ENCODE data around the gene GSN.

GRCh38 chr9:121240472-121241135 is 27.4 kb upstream of the GSN start:
- TF ChIP-seq PHF8 (IDR thresholded peaks at IDR 0.05; ENCODE audit: borderline replicate concordance, low read depth) (no peak), CTCF (IDR thresholded peaks at IDR 0.05) (no peak), RNF2 (IDR thresholded peaks at IDR 0.05; ENCODE audit: borderline replicate concordance, low read depth) (no peak), BCL3 (IDR thresholded peaks at IDR 0.05) (no peak), RAD21 (conservative IDR thresholded peaks at IDR 0.05 in 1 of 2, IDR thresholded peaks at IDR 0.05 in 1 of 2) (no peak)
- TF ChIP-seq, protein P1, sequence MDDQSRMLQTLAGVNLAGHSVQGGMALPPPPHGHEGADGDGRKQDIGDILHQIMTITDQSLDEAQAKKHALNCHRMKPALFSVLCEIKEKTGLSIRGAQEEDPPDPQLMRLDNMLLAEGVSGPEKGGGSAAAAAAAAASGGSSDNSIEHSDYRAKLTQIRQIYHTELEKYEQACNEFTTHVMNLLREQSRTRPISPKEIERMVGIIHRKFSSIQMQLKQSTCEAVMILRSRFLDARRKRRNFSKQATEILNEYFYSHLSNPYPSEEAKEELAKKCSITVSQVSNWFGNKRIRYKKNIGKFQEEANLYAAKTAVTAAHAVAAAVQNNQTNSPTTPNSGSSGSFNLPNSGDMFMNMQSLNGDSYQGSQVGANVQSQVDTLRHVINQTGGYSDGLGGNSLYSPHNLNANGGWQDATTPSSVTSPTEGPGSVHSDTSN (IDR thresholded peaks at IDR 0.05): no peak

Measured in A549 (cell line).